IMR-90 (cell line): ENCODE measurements around the gene PLBD2. TPM values are rescaled to one million over a fixed set of nuclear protein-coding genes. Genes with fewer than 3 reads are reported as not detected.

Source experiments
- ATAC-seq: fragments of 200-7000 bp; cut with Tn5 transposase; 2 replicates; pipeline ENCODE4 v1.9.1; 2020; ENCODE audit warnings: low read depth, mild to moderate bottlenecking, moderate library complexity
- BruUV-seq: library from RNA; stranded (reverse); fragments of 400-500 nt; replicated peaks from 2 replicates; lab custom pipeline; 2021; lab: Mats Ljungman, UMichigan
- CTCF ChIA-PET: fragments of 300-600 bp; formaldehyde crosslinking; extraction: SDS; loops from one replicate; lab custom pipeline; 2021; ENCODE audit warnings: antibody characterized with exemption; lab: Yijun Ruan, JAX
- POLR2A ChIA-PET: fragments of 300-600 bp; sonication (Branson Sonifier 250); formaldehyde crosslinking; loops from one replicate; lab custom pipeline; 2022; ENCODE audit warnings: antibody characterized with exemption; ENCODE audit not compliant: unreplicated experiment; lab: Charles Lee
- DNase-seq: peaks from one replicate; pipeline ENCODE4 v3.0.0; 2013
- H2AFZ ChIP-seq: replicated peaks from 2 replicates; pipeline ENCODE3; 2013; ENCODE audit warnings: low read length, mild to moderate bottlenecking; ENCODE audit not compliant: poor library complexity
- H2AK5ac ChIP-seq: 2 replicates; pipeline ENCODE4 v1.6.1; 2013; ENCODE audit warnings: low read depth, low read length, inconsistent platforms
- H2AK9ac ChIP-seq: replicated peaks from 2 replicates; pipeline ENCODE3; 2013; ENCODE audit warnings: mild to moderate bottlenecking, low read depth, low read length, moderate library complexity; ENCODE audit not compliant: poor library complexity
- H2BK120ac ChIP-seq: 2 replicates; pipeline ENCODE4 v1.6.1; 2013; ENCODE audit warnings: low read depth, low read length, inconsistent platforms
- H2BK15ac ChIP-seq: 3 replicates; pipeline ENCODE4 v1.6.1; 2013; ENCODE audit warnings: low read depth, low read length, inconsistent platforms
- H2BK20ac ChIP-seq: 2 replicates; pipeline ENCODE4 v1.6.1; 2013; ENCODE audit warnings: low read depth, mild to moderate bottlenecking, inconsistent platforms, low read length, moderate library complexity
- H2BK5ac ChIP-seq: 2 replicates; pipeline ENCODE4 v1.6.1; 2013; ENCODE audit warnings: mild to moderate bottlenecking, low read depth, low read length, inconsistent platforms; ENCODE audit not compliant: poor library complexity, severe bottlenecking
- H3K14ac ChIP-seq: replicated peaks from 2 replicates; pipeline ENCODE4 v1.6.1; 2013; ENCODE audit warnings: low read depth, low read length, inconsistent platforms
- H3K18ac ChIP-seq: 2 replicates; pipeline ENCODE4 v1.6.1; 2013; ENCODE audit warnings: low read depth, low read length, control low read depth
- H3K23ac ChIP-seq: 2 replicates; pipeline ENCODE4 v1.6.1; 2013; ENCODE audit warnings: low read depth, low read length, inconsistent platforms
- H3K27ac ChIP-seq: 2 replicates; pipeline ENCODE4 v1.5.1; 2013; ENCODE audit warnings: mild to moderate bottlenecking, control low read depth, low read length; ENCODE audit not compliant: insufficient read depth
- H3K27me3 ChIP-seq: 2 replicates; pipeline ENCODE4 v1.6.1; 2013; ENCODE audit warnings: low read length; ENCODE audit not compliant: control insufficient read depth, insufficient read depth
- H3K36me3 ChIP-seq: 2 replicates; pipeline ENCODE4 v1.6.1; 2013; ENCODE audit warnings: low read length, mixed read lengths; ENCODE audit not compliant: control insufficient read depth, insufficient read depth
- H3K4ac ChIP-seq: 2 replicates; pipeline ENCODE4 v1.6.1; 2013; ENCODE audit warnings: low read depth, low read length, inconsistent platforms
- H3K4me1 ChIP-seq: 2 replicates; pipeline ENCODE4 v1.6.1; 2013; ENCODE audit warnings: low read length, mixed read lengths; ENCODE audit not compliant: control insufficient read depth, insufficient read depth
- H3K4me2 ChIP-seq: 2 replicates; pipeline ENCODE4 v1.6.1; 2013; ENCODE audit warnings: low read depth, mild to moderate bottlenecking, control low read depth, low read length, moderate library complexity
- H3K4me3 ChIP-seq: 2 replicates; pipeline ENCODE4 v1.5.1; 2013; ENCODE audit warnings: low read depth, mild to moderate bottlenecking, control low read depth, low read length, moderate library complexity; ENCODE audit not compliant: insufficient read depth
- H3K56ac ChIP-seq: 2 replicates; pipeline ENCODE4 v1.6.1; 2013; ENCODE audit warnings: low read length, inconsistent platforms; ENCODE audit not compliant: insufficient read depth; ENCODE audit errors: extremely low read depth
- H3K79me1 ChIP-seq, 2 experiments: 2 replicates each; pipeline ENCODE4 v1.6.1; 2013; ENCODE audit warnings: low read length in 2 of 2, inconsistent platforms in 1 of 2, low read depth in 1 of 2
- H3K9ac ChIP-seq: 2 replicates; pipeline ENCODE4 v1.6.1; 2013; ENCODE audit warnings: low read depth, low read length, control low read depth
- H3K9me1 ChIP-seq: 2 replicates; pipeline ENCODE4 v1.6.1; 2013; ENCODE audit warnings: low read length, inconsistent platforms; ENCODE audit not compliant: insufficient read depth
- H3K9me3 ChIP-seq: 2 replicates; pipeline ENCODE4 v1.6.1; 2013; ENCODE audit warnings: low read length; ENCODE audit not compliant: control insufficient read depth, insufficient read depth
- H4K20me1 ChIP-seq: 2 replicates; pipeline ENCODE4 v1.6.1; 2013; ENCODE audit warnings: low read length, inconsistent platforms; ENCODE audit not compliant: insufficient read depth
- H4K5ac ChIP-seq: 2 replicates; pipeline ENCODE4 v1.6.1; 2013; ENCODE audit warnings: mild to moderate bottlenecking, low read depth, low read length, control low read depth
- H4K8ac ChIP-seq, 2 experiments: 2 replicates each; pipeline ENCODE4 v1.6.1; 2013; ENCODE audit warnings: low read depth in 2 of 2, low read length in 2 of 2, control low read depth in 1 of 2, inconsistent platforms in 1 of 2
- H4K91ac ChIP-seq: 2 replicates; pipeline ENCODE4 v1.6.1; 2013; ENCODE audit warnings: low read depth, low read length, inconsistent platforms; ENCODE audit not compliant: insufficient read depth
- CEBPB ChIP-seq: IDR thresholded peaks from 2 replicates; pipeline ENCODE4 v1.6.1; 2012; ENCODE audit warnings: low read depth, low read length, improper control_type of control experiment
- CHD1 ChIP-seq: IDR thresholded peaks from 2 replicates; pipeline ENCODE4 v1.6.1; 2012; ENCODE audit warnings: low read depth, low read length, improper control_type of control experiment
- FOS ChIP-seq: fragments of 150-350 bp; IDR thresholded peaks from 2 replicates; pipeline ENCODE4 v1.6.1; 2016; ENCODE audit warnings: low read depth, low read length
- MAFK ChIP-seq: IDR thresholded peaks from 2 replicates; pipeline ENCODE4 v1.6.1; 2012; ENCODE audit warnings: low read depth, low read length, improper control_type of control experiment
- MAZ ChIP-seq: IDR thresholded peaks from 2 replicates; pipeline ENCODE4 v1.6.1; 2012; ENCODE audit warnings: low read depth, mild to moderate bottlenecking, low read length, improper control_type of control experiment, moderate library complexity, borderline replicate concordance
- POLR2A ChIP-seq: IDR thresholded peaks from 2 replicates; pipeline ENCODE4 v1.6.1; 2012; ENCODE audit warnings: mild to moderate bottlenecking, low read depth, low read length
- RAD21 ChIP-seq: IDR thresholded peaks from 2 replicates; pipeline ENCODE4 v1.6.1; 2012; ENCODE audit warnings: low read length, improper control_type of control experiment
- RFX5 ChIP-seq: IDR thresholded peaks from 2 replicates; pipeline ENCODE4 v1.8.0; 2012; ENCODE audit warnings: low read depth, mild to moderate bottlenecking, low read length, moderate library complexity
- USF2 ChIP-seq: fragments of 150-350 bp; IDR thresholded peaks from 2 replicates; pipeline ENCODE4 v1.6.1; 2017; ENCODE audit warnings: mild to moderate bottlenecking, antibody characterized with exemption, low read length, low read depth
- WGBS, 2 experiments: methylation state at CpG; one replicate each; pipeline versions ENCODE4 v1.1.5 to v1.1.7; 2013; ENCODE audit warnings: missing lambda C conversion rate in 2 of 2; ENCODE audit not compliant: insufficient read length in 1 of 2; ENCODE audit errors: extremely low coverage in 2 of 2; 5-methylcytosine and 5-hydroxymethylcytosine counted together
- dilution Hi-C: fragments of 300-500 bp; cut with HindIII; formaldehyde crosslinking; loops from one replicate; pipeline ENCODE4 v1.14.3; 2018; ENCODE audit warnings: low sequenced_read_pairs; ENCODE audit not compliant: unreplicated experiment
- in situ Hi-C: fragments of 300-500 bp; cut with MboI; formaldehyde crosslinking; loops from 3 replicates; pipeline ENCODE4 v1.14.3; 2019; ENCODE audit warnings: low sequenced_read_pairs, inconsistent platforms, mixed read lengths
- intact Hi-C: fragments of 100-400 bp; cut with micrococcal nuclease; formaldehyde crosslinking; loops from 2 replicates; pipeline ENCODE4 v1.10.0; 2022
- polyA plus RNA-seq, 3 experiments: library from polyadenylated mRNA; depleted of rRNA; stranded (reverse); fragments of >200 nt; gene quantifications; 2 replicates each; pipeline ENCODE4 v1.2.3, GENCODE V29; 2012; ENCODE audit warnings: low replicate concordance in 1 of 3
- total RNA-seq: library from RNA; depleted of rRNA; stranded (reverse); fragments of >200 nt; gene quantifications from 2 replicates; pipeline ENCODE4 v1.2.3, GENCODE V29; 2012

PLBD2 gene
- total and polyA plus RNA-seq, 2 of the 4 experiments (the other 2 are of a cell fraction): 7.3 to 44.5 TPM

DNA sequence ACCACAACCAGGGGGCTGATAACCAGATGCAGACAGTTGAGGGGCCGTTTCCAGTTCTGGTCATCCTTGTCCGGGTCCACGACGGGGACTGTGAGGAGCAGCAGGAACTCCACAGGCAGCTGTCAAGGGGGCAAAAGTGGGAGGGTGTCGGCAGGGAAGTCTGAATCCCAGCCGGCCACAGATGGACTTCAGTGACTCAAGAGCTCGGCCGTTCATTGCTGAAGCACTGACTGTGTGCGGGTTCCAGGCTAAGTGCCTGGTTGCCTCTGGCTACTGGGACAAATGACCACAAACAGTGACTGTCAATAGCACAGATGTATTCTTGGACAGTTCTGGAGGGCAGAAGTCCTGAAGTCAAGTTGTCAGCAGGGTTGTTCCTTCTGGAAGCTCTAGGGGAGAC is 43.0 kb upstream of the PLBD2 start:
- Histone ChIP-seq H3K4me2 (no peak overlapping the region), H3K56ac (no peak overlapping the region), H3K27ac (no peak overlapping the region), H2AK9ac (no peak overlapping the region), H4K20me1 (no peaks in the 10 kb centered on the region), H4K91ac (no peak overlapping the region), H3K9me3 (no peaks in the 10 kb centered on the region), H4K5ac (no peak overlapping the region), H3K27me3 (no peaks in the 10 kb centered on the region), H3K18ac (no peak overlapping the region), H3K4ac (no peak overlapping the region), H3K9me1 (peaks cover 3% of the 10 kb centered on the region; the same call in 1 of the 2 replicates), H2BK20ac (no peak overlapping the region), H3K79me1 (no peaks in the 10 kb centered on the region), H2AK5ac (no peak overlapping the region), H2AFZ (no peak overlapping the region), H2BK120ac (no peak overlapping the region), H2BK5ac (no peak overlapping the region), H4K8ac (no peak overlapping the region), H3K36me3 (peaks cover 8% of the 10 kb centered on the region), H2BK15ac (no peak overlapping the region), H3K23ac (no peak overlapping the region), H3K14ac (no peak overlapping the region), H3K4me3 (no peak overlapping the region), H3K9ac (no peak overlapping the region), H3K4me1 (peaks cover 2% of the 10 kb centered on the region; the same call in 1 of the 2 replicates)
- DNase-seq (no peak), ATAC-seq (no peak)
- no TSS peak for BruUV-seq
- ChIA-PET POLR2A (no interaction called here), CTCF (interaction anchor here (0.8 kb wide), 1 partner anchor 8 kb away, joined by 3 read pairs; no protein-coding TSS in a partner anchor)
- 86% methylated on average over 7 of the region's 9 CpGs; no CpG with 5 or more reads in 1 of the 2 experiments for WGBS, 2 experiments
- dilution Hi-C loops (no loop called here), in situ Hi-C loops (loop anchor here (10.0 kb wide), 1 partner anchor 599 kb away; no protein-coding TSS in a partner anchor), intact Hi-C loops (no loop called here)
- TF ChIP-seq POLR2A (no peak), RFX5 (no peak), USF2 (no peak), CEBPB (no peak), RAD21 (no peak), MAFK (no peak), MAZ (no peak), FOS (no peak), CHD1 (no peak)
